ENCODE measurements around the gene FAM89B.

The FAM89B gene

GRCh38 chr11:65593518-65594414 lies 21.4 kb downstream of the FAM89B start:
- peaks cover 26% of the 10 kb centered on the region for H3K36me3 ChIP-seq (ENCODE audit: low read depth)
- H3K4me1 ChIP-seq (ENCODE audit: insufficient read depth, poor library complexity, severe bottlenecking), result peaks cover 9% of the 10 kb centered on the region
- H3K27ac ChIP-seq (ENCODE audit: poor library complexity, severe bottlenecking), result peak overlapping the region; percentile 32
- DNase-seq (ENCODE audit: low spot score) (no peak), ATAC-seq (ENCODE audit: low read depth) (0 out of 3 replicates have a peak, but pooled peaks have one; percentile 10)
- no peaks in the 10 kb centered on the region for H3K9me3 ChIP-seq (ENCODE audit: severe bottlenecking)
- peak; percentile 65 for TF ChIP-seq CTCF (IDR thresholded peaks at IDR 0.05; ENCODE audit: poor library complexity, severe bottlenecking)
- no peak overlapping the region for H3K4me3 ChIP-seq (ENCODE audit: severe bottlenecking)
- H3K27me3 ChIP-seq (ENCODE audit: insufficient read depth, poor library complexity, severe bottlenecking), result no peaks in the 10 kb centered on the region

GRCh38 chr11:65595131-65595530 lies 22.8 kb downstream of the FAM89B start:
- Histone ChIP-seq H3K9me3 (ENCODE audit: severe bottlenecking) (no peaks in the 10 kb centered on the region), H3K4me3 (ENCODE audit: severe bottlenecking) (no peak overlapping the region), H3K27ac (ENCODE audit: poor library complexity, severe bottlenecking) (no peak overlapping the region), H3K36me3 (ENCODE audit: low read depth) (peaks cover 22% of the 10 kb centered on the region), H3K4me1 (ENCODE audit: insufficient read depth, poor library complexity, severe bottlenecking) (peaks cover 9% of the 10 kb centered on the region), H3K27me3 (ENCODE audit: insufficient read depth, poor library complexity, severe bottlenecking) (no peaks in the 10 kb centered on the region)
- ATAC-seq (ENCODE audit: low read depth) (0 out of 3 replicates have a peak, but pooled peaks have one; percentile 1), DNase-seq (ENCODE audit: low spot score) (no peak)
- TF ChIP-seq CTCF (IDR thresholded peaks at IDR 0.05; ENCODE audit: poor library complexity, severe bottlenecking), result no peak

GRCh38 chr11:65595543-65596281 lies 23.4 kb downstream of the FAM89B start, which contains the start of gene KCNK7:
Gene KCNK7 (minus strand): TSS chr11:65595800. CDS start chr11:65595772, 28 bp downstream.
- Histone ChIP-seq H3K9me3 (ENCODE audit: severe bottlenecking) (no peaks in the 10 kb centered on the region), H3K36me3 (ENCODE audit: low read depth) (peaks cover 18% of the 10 kb centered on the region), H3K4me1 (ENCODE audit: insufficient read depth, poor library complexity, severe bottlenecking) (peaks cover 9% of the 10 kb centered on the region), H3K27ac (ENCODE audit: poor library complexity, severe bottlenecking) (no peak within 1 kb of the TSS), H3K4me3 (ENCODE audit: severe bottlenecking) (no peak within 1 kb of the TSS), H3K27me3 (ENCODE audit: insufficient read depth, poor library complexity, severe bottlenecking) (no peaks in the 10 kb centered on the region)
- DNase-seq (ENCODE audit: low spot score), result no peak
- ATAC-seq (ENCODE audit: low read depth), result peak; percentile 6; the same call in 1 of the 3 replicates
- TF ChIP-seq CTCF (IDR thresholded peaks at IDR 0.05; ENCODE audit: poor library complexity, severe bottlenecking), result no peak

GRCh38 chr11:65596520-65596919 lies 24.2 kb downstream of the FAM89B start:
- Histone ChIP-seq H3K4me3 (ENCODE audit: severe bottlenecking) (no peak overlapping the region), H3K27me3 (ENCODE audit: insufficient read depth, poor library complexity, severe bottlenecking) (no peaks in the 10 kb centered on the region), H3K9me3 (ENCODE audit: severe bottlenecking) (no peaks in the 10 kb centered on the region), H3K36me3 (ENCODE audit: low read depth) (peaks cover 11% of the 10 kb centered on the region; the same call in 1 of the 2 replicates), H3K27ac (ENCODE audit: poor library complexity, severe bottlenecking) (no peak overlapping the region), H3K4me1 (ENCODE audit: insufficient read depth, poor library complexity, severe bottlenecking) (peaks cover 9% of the 10 kb centered on the region)
- ATAC-seq (ENCODE audit: low read depth) (no peak), DNase-seq (ENCODE audit: low spot score) (no peak)
- no peak for TF ChIP-seq CTCF (IDR thresholded peaks at IDR 0.05; ENCODE audit: poor library complexity, severe bottlenecking)
